ENCODE results near the gene KCNN1. TPM values are rescaled to one million over a fixed set of nuclear protein-coding genes. Genes with fewer than 3 reads are reported as not detected.

KCNN1 gene
- total and polyA plus RNA-seq, 2 of the 4 experiments (the other 2 are of a cell fraction) = 0.09 TPM; not detected in 1

DNA sequence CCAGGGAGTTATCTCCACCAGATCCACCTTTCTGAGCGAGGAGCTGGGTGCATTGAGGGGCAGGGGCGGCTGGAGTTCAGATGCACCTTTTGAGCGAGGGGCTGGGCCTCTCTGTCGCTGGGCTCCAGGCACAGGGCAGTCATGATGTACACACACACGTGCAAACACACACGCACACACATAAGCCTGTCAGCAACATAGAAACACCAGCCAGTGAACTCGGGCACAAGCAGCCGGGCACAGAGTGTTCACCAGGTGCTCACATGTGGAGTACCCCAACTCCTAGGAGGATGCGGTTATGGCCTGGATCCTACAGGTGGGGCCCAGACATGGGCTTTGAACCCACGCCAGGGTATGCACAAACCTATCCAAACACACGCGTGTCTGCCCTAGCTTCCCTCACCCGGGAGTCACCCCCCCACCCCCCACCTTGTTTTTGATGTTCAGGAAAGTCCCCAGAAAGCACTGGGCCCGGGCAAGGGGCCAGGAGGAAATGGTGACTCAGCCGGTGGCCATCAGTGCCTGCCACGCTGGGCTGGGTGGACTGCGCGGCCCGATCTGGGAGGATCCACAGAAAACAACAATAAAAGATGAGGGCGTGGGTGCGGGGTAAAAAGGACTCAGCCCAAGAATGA, 54.3 kb downstream of the KCNN1 start:
- peak overlapping the region; percentile 100; the same call in 2 of the 3 replicates for H2BK15ac ChIP-seq (ENCODE audit: low read depth, low read length)
- peak overlapping the region; percentile 84 for H3K27ac ChIP-seq (ENCODE audit: insufficient read depth, low read length)
- H4K20me1 ChIP-seq (ENCODE audit: insufficient read depth, low read length) = no peaks in the 10 kb centered on the region
- peak overlapping the region; percentile 100 for H4K5ac ChIP-seq (ENCODE audit: low read depth, low read length)
- H3K9me1 ChIP-seq (ENCODE audit: insufficient read depth, low read length) = peaks cover 17% of the 10 kb centered on the region
- peak overlapping the region; percentile 99 for H2BK120ac ChIP-seq (ENCODE audit: low read depth, low read length)
- H3K79me1 ChIP-seq (ENCODE audit: low read depth in 1 of 2, low read length in 2 of 2) = peaks cover 0 to 6% of the 10 kb centered on the region in 2 experiments; a peak in 1 of 4 replicates
- peak overlapping the region; percentile 94 for H3K14ac ChIP-seq (replicated peaks; ENCODE audit: low read depth, low read length)
- peak overlapping the region; percentile 98 for H2AK9ac ChIP-seq (replicated peaks; ENCODE audit: low read depth, low read length, poor library complexity)
- no peaks in the 10 kb centered on the region for H3K27me3 ChIP-seq (ENCODE audit: control insufficient read depth, insufficient read depth, low read length)
- H3K4me3 ChIP-seq (ENCODE audit: insufficient read depth, low read depth, low read length) = no peak overlapping the region
- H3K18ac ChIP-seq (ENCODE audit: low read depth, low read length) = peak overlapping the region; percentile 99
- ATAC-seq (ENCODE audit: low read depth) (peak; percentile 78), DNase-seq (peak; percentile 88)
- peak overlapping the region; percentile 99 for H2AK5ac ChIP-seq (ENCODE audit: low read depth, low read length)
- peak overlapping the region; percentile 98; the same call in 1 of the 2 replicates for H3K23ac ChIP-seq (ENCODE audit: low read depth, low read length)
- H3K9ac ChIP-seq (ENCODE audit: low read depth, low read length) = peak overlapping the region; percentile 53; the same call in 1 of the 2 replicates
- dilution Hi-C loops (cut with HindIII; ENCODE audit: low sequenced_read_pairs, unreplicated experiment) (no loop called here), intact Hi-C loops (cut with micrococcal nuclease) (no loop called here), in situ Hi-C loops (cut with MboI; ENCODE audit: low sequenced_read_pairs) (no loop called here)
- CTCF ChIA-PET = no interaction called here
- H3K4me2 ChIP-seq (ENCODE audit: low read depth, low read length) = peak overlapping the region; percentile 75
- peak overlapping the region; percentile 97 for H2AFZ ChIP-seq (replicated peaks; ENCODE audit: low read length, poor library complexity)
- H2BK20ac ChIP-seq (ENCODE audit: low read depth, low read length) = peak overlapping the region; percentile 98
- peak overlapping the region; percentile 98 for H4K91ac ChIP-seq (ENCODE audit: insufficient read depth, low read depth, low read length)
- peak overlapping the region; percentile 100 for H4K8ac ChIP-seq (ENCODE audit: low read depth in 2 of 2, low read length in 2 of 2)
- peak overlapping the region; percentile 82; the same call in 1 of the 2 replicates for H3K56ac ChIP-seq (ENCODE audit: extremely low read depth, insufficient read depth, low read length)
- H3K9me3 ChIP-seq (ENCODE audit: control insufficient read depth, insufficient read depth, low read length) = no peaks in the 10 kb centered on the region
- peak overlapping the region; percentile 96 for H2BK5ac ChIP-seq (ENCODE audit: low read depth, low read length, poor library complexity, severe bottlenecking)
- H3K36me3 ChIP-seq (ENCODE audit: control insufficient read depth, insufficient read depth, low read length) = no peaks in the 10 kb centered on the region
- no TSS peak for BruUV-seq (replicated peaks)
- peaks cover 17% of the 10 kb centered on the region for H3K4me1 ChIP-seq (ENCODE audit: control insufficient read depth, insufficient read depth, low read length)
- H3K4ac ChIP-seq (ENCODE audit: low read depth, low read length) = peak overlapping the region; percentile 100
- POLR2A ChIA-PET (ENCODE audit: unreplicated experiment) = no interaction called here
- 32% methylated on average over 16 of the region's 21 CpGs; no CpG with 5 or more reads in 1 of the 2 experiments for WGBS, 2 experiments (ENCODE audit: extremely low coverage in 2 of 2, insufficient read length in 1 of 2)
- TF ChIP-seq POLR2A (IDR thresholded peaks at IDR 0.05; ENCODE audit: low read depth, low read length) (0 out of 2 replicates have a peak, but pooled peaks have one; percentile 18), FOS (IDR thresholded peaks at IDR 0.05; ENCODE audit: low read depth, low read length) (peak; percentile 62; the same call in 1 of the 2 replicates), CEBPB (IDR thresholded peaks at IDR 0.05; ENCODE audit: low read depth, low read length) (no peak), BHLHE40 (IDR thresholded peaks at IDR 0.05; ENCODE audit: low read depth, low read length) (peak; percentile 43)

Measured in IMR-90 (cell line).